HUES48 (cell line): ENCODE results near the gene RAPSN.

Source experiments
- H3K27ac ChIP-seq: one replicate; pipeline ENCODE4 v1.7.0; 2013; ENCODE audit warnings: low read depth, low read length, inconsistent platforms
- H3K27me3 ChIP-seq: 2 replicates; pipeline ENCODE4 v1.6.1; 2013; ENCODE audit warnings: mild to moderate bottlenecking, low read length; ENCODE audit not compliant: control insufficient read depth, insufficient read depth
- H3K36me3 ChIP-seq: 2 replicates; pipeline ENCODE4 v1.6.1; 2013; ENCODE audit warnings: low read length; ENCODE audit not compliant: control insufficient read depth, insufficient read depth
- H3K4me1 ChIP-seq: 2 replicates; pipeline ENCODE4 v1.6.1; 2013; ENCODE audit warnings: mild to moderate bottlenecking, low read length; ENCODE audit not compliant: control insufficient read depth, insufficient read depth
- H3K4me3 ChIP-seq: 2 replicates; pipeline ENCODE4 v1.5.1; 2013; ENCODE audit warnings: mild to moderate bottlenecking, low read depth, low read length
- H3K9ac ChIP-seq: 2 replicates; pipeline ENCODE4 v1.6.1; 2013; ENCODE audit warnings: mild to moderate bottlenecking, low read depth, low read length, moderate library complexity
- H3K9me3 ChIP-seq: 2 replicates; pipeline ENCODE4 v1.6.1; 2013; ENCODE audit warnings: low read length; ENCODE audit not compliant: control insufficient read depth, insufficient read depth

RAPSN gene

GRCh38 chr11:47403571-47403970 is 45.4 kb downstream of the RAPSN start:
- Histone ChIP-seq H3K4me3 (no peak overlapping the region), H3K4me1 (peaks cover 30% of the 10 kb centered on the region), H3K27ac (no peak overlapping the region), H3K36me3 (no peaks in the 10 kb centered on the region), H3K27me3 (no peaks in the 10 kb centered on the region), H3K9me3 (no peaks in the 10 kb centered on the region), H3K9ac (no peak overlapping the region)

DNA sequence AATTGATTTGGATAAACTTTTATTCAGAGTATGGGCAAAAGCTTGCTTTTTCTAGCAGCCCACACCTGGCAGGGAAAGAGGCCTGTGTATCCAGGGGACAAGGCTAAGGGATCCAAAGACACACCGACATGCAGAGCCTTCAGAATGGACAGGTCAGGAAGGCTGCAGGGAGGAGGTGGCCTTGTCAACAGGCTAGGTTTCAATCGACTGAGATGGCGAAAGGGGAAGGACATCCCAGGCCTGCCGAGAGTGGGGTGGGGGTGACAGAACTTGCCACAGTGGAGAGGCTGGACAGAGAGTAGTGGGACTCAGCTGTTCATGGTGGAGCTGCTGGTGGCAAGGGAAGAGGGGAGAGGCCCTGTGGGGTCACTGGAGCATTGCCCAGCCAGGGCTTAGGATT is 45.8 kb downstream of the RAPSN start:
- H3K4me3 ChIP-seq = no peak overlapping the region
- H3K27me3 ChIP-seq = no peaks in the 10 kb centered on the region
- no peaks in the 10 kb centered on the region for H3K36me3 ChIP-seq
- no peak overlapping the region for H3K9ac ChIP-seq
- H3K9me3 ChIP-seq = no peaks in the 10 kb centered on the region
- H3K27ac ChIP-seq = no peak overlapping the region
- H3K4me1 ChIP-seq = peaks cover 34% of the 10 kb centered on the region

GRCh38 chr11:47400768-47401279 is 48.1 kb downstream of the RAPSN start:
- H3K27me3 ChIP-seq = no peaks in the 10 kb centered on the region
- peaks cover 27% of the 10 kb centered on the region for H3K4me1 ChIP-seq
- H3K36me3 ChIP-seq = no peaks in the 10 kb centered on the region
- H3K4me3 ChIP-seq = peak overlapping the region; percentile 52
- peak overlapping the region; percentile 76 for H3K27ac ChIP-seq
- no peaks in the 10 kb centered on the region for H3K9me3 ChIP-seq
- H3K9ac ChIP-seq = peak overlapping the region; percentile 35

DNA sequence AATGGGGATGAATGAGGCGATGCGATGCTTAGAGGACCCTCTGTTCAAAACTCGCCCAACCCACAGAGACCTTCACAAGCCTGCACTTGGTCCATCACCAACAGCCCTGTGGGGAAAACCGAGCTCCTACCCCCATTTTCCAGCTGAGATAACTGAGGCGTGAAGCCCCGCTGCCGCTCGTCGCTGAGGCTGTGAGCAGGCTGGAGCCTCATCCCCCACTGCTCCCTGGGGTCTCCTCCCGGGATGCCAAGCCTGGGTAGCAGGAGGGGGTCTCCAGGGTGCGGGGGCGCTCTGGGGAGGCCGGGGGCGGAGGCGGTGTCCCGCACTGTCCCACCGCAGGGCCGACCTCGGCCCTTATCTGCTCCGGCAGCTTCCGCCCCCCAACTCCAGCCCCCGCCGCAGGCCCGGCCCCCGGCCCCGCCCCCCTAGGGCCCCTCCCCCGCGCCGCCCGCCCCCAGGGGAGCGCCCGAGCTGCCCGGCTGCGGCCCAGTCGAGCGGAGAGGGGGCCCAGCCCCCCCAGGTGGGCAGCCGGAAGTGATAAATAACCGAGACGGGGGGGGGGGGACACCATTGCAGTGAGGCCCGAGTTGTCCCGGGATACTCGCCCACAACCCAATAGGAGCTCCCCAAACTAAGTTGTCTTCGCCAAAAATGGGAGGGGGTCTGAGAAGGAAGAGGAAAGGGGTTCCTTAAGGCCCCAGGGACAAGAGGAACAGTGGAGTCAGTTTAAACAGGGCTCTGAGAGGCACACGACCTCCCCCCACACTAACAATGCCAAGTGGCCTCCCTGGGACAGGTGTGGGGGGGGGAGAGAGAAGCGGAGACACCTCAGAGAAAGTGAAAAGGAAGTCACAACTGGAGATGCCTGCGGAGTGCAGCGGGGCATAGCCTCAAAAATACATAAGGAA is 48.8 kb downstream of the RAPSN start:
- peak overlapping the region; percentile 76 for H3K27ac ChIP-seq
- no peaks in the 10 kb centered on the region for H3K9me3 ChIP-seq
- peak overlapping the region; percentile 35 for H3K9ac ChIP-seq
- peak overlapping the region; percentile 52 for H3K4me3 ChIP-seq
- H3K27me3 ChIP-seq = no peaks in the 10 kb centered on the region
- no peaks in the 10 kb centered on the region for H3K36me3 ChIP-seq
- H3K4me1 ChIP-seq = peaks cover 27% of the 10 kb centered on the region

GRCh38 chr11:47398551-47398950 is 50.4 kb downstream of the RAPSN start:
- Histone ChIP-seq H3K27ac (no peak overlapping the region), H3K36me3 (no peaks in the 10 kb centered on the region), H3K4me3 (no peak overlapping the region), H3K4me1 (peaks cover 27% of the 10 kb centered on the region), H3K9ac (no peak overlapping the region), H3K9me3 (no peaks in the 10 kb centered on the region), H3K27me3 (no peaks in the 10 kb centered on the region)

- Histone ChIP-seq H3K36me3 (no peaks in the 10 kb centered on the region), H3K27me3 (no peaks in the 10 kb centered on the region), H3K4me1 (peaks cover 27% of the 10 kb centered on the region), H3K9me3 (no peaks in the 10 kb centered on the region), H3K4me3 (no peak overlapping the region), H3K9ac (no peak overlapping the region), H3K27ac (no peak overlapping the region)
Measured at GRCh38 chr11:47398011-47398410, 50.9 kb downstream of the RAPSN start.

- Histone ChIP-seq H3K27me3 (no peaks in the 10 kb centered on the region), H3K36me3 (no peaks in the 10 kb centered on the region), H3K4me1 (peaks cover 21% of the 10 kb centered on the region), H3K9ac (no peak overlapping the region), H3K4me3 (no peak overlapping the region), H3K27ac (no peak overlapping the region), H3K9me3 (no peaks in the 10 kb centered on the region)
Measured at GRCh38 chr11:47396049-47396320, 53.0 kb downstream of the RAPSN start.

GRCh38 chr11:47395223-47396048 is 53.5 kb downstream of the RAPSN start:
- Histone ChIP-seq H3K36me3 (no peaks in the 10 kb centered on the region), H3K4me3 (no peak overlapping the region), H3K27me3 (no peaks in the 10 kb centered on the region), H3K9ac (no peak overlapping the region), H3K4me1 (peaks cover 16% of the 10 kb centered on the region), H3K9me3 (no peaks in the 10 kb centered on the region), H3K27ac (no peak overlapping the region)

DNA sequence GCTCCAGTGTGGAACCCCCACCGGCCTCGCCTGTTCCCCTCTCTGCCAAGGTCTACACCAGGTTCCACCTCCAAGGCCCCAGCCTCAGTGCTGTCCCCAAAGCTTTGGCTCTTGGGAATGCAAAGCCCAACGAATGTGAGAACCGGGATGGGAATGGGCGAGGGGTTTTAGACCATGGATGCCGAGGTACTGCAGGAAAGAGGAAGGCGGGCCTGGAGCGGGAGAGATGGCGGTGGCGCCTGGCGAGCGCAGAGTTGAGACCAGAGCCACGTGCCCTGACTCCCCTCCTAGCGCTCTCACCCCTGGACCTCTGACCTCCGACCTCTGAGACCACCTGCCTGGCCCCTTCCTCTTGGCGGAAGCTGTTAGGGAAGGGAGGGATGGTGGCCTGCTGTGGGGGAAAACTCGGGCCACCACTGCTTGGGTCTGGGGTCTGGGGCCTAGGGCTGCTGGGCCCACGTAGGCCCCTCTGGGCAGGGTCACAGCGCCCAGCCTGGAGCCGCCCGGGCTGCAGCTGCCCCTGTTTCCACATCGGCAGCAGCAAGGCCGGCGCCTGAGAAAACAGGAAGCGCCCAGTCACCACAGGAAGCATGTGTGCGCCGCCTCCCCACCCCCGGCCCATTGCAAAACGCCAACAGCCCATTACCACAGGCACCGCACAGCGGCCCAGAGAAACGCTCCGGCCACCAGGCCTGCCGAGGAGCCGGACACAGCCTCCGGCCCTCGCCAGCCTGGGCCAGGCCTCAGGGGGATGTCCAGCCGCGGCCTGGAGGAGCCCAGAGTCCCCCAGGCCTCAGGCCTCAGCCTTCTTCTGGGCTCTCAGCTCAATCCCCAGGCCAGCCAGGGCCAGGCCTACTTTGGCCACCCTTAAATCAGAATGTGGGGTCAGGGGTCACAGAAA is 54.4 kb downstream of the RAPSN start:
- Histone ChIP-seq H3K36me3 (no peaks in the 10 kb centered on the region), H3K9me3 (no peaks in the 10 kb centered on the region), H3K4me1 (peaks cover 13% of the 10 kb centered on the region), H3K27ac (no peak overlapping the region), H3K9ac (no peak overlapping the region), H3K27me3 (no peaks in the 10 kb centered on the region), H3K4me3 (no peak overlapping the region)

- no peak overlapping the region for H3K9ac ChIP-seq
- no peaks in the 10 kb centered on the region for H3K9me3 ChIP-seq
- H3K27me3 ChIP-seq = no peaks in the 10 kb centered on the region
- no peak overlapping the region for H3K4me3 ChIP-seq
- no peaks in the 10 kb centered on the region for H3K36me3 ChIP-seq
- peaks cover 10% of the 10 kb centered on the region for H3K4me1 ChIP-seq
- H3K27ac ChIP-seq = no peak overlapping the region
Measured at GRCh38 chr11:47394050-47394321, 55.0 kb downstream of the RAPSN start.
